Measurements from ENCODE around the gene C2orf92. TPM values are rescaled to one million over a fixed set of nuclear protein-coding genes. Genes with fewer than 3 reads are reported as not detected.
A peak's percentile ranks its signal among the peaks of the same experiment; 100 is the strongest.
"Not testable (repeated sequence)": the region's sequence is repeated elsewhere in the genome, so short reads cannot be mapped to it uniquely, and the experiment has no call there.

The C2orf92 gene
- total RNA-seq (2014; rRNA removed; shearing (Covaris generic)): 3.6 and 5.9 TPM in 2 replicates
- 10.3 and 11.2 TPM in 2 replicates for total RNA-seq (2022)
- percentile 35 among the genes with signal in this experiment for Bru-seq, nascent RNA
- percentile 40 among the genes with signal in this experiment for BruChase-seq, experiment 1, labeled RNA remaining after a 6-hour chase
- BruChase-seq, experiment 2, labeled RNA remaining after a 2-hour chase: percentile 40 among the genes with signal in this experiment
- long read RNA-seq, partial matches to known transcripts: 0 of 1 reads
- long read RNA-seq, other reads (novel, unspliced or antisense): 1 of 1 reads

GRCh38 chr2:97669448-97669847 is at the start of gene C2orf92:
Gene C2orf92, plus strand, starts transcription at chr2:97669713. Its CDS starts 76 bp downstream, at chr2:97669789.
- POLR2A ChIA-PET: interaction anchor here (0.6 kb wide), 1 partner anchor 1196 kb away, joined by 4 read pairs; no protein-coding TSS in a partner anchor

GRCh38 chr2:97620492-97620891 is 49.0 kb upstream of the C2orf92 start:
- H3K4me2 ChIP-seq (ENCODE audit: low read length); H3K4me1 ChIP-seq (ENCODE audit: insufficient read depth, low read length, poor library complexity, severe bottlenecking); H3K9me3 ChIP-seq (ENCODE audit: low read length); H2AFZ ChIP-seq (ENCODE audit: low read length); CTCF ChIA-PET (ENCODE audit: unreplicated experiment); H3K4me3 ChIP-seq (ENCODE audit: low read depth, low read length, poor library complexity, severe bottlenecking); H3K79me2 ChIP-seq (ENCODE audit: insufficient read depth, low read depth, low read length); H3K36me3 ChIP-seq (ENCODE audit: insufficient read depth, low read length); POLR2A ChIA-PET; H3K9me2 ChIP-seq (ENCODE audit: insufficient read depth, low read length); DNase-seq (ENCODE audit: low spot score); H3K27ac ChIP-seq (ENCODE audit: low read depth, low read length, poor library complexity, severe bottlenecking); intact Hi-C loops (cut with micrococcal nuclease; ENCODE audit: unreplicated experiment); BruUV-seq (replicated peaks); H4K20me1 ChIP-seq (ENCODE audit: insufficient read depth, low read length): not testable (repeated sequence)

More at GRCh38 chr2:97669448-97669847, at the start of gene C2orf92:
- Histone ChIP-seq H3K9me2 (ENCODE audit: insufficient read depth, low read length) (no peaks in the 10 kb centered on the region), H3K27ac (ENCODE audit: low read depth, low read length, poor library complexity, severe bottlenecking) (no peak within 1 kb of the TSS), H3K9me3 (ENCODE audit: low read length) (no peaks in the 10 kb centered on the region), H3K4me2 (ENCODE audit: low read length) (no peak within 1 kb of the TSS), H3K79me2 (ENCODE audit: insufficient read depth, low read depth, low read length) (no peaks in the 10 kb centered on the region), H3K4me3 (ENCODE audit: low read depth, low read length, poor library complexity, severe bottlenecking) (no peak within 1 kb of the TSS), H4K20me1 (ENCODE audit: insufficient read depth, low read length) (no peaks in the 10 kb centered on the region), H2AFZ (ENCODE audit: low read length) (peak within 1 kb of the TSS; percentile 67), H3K36me3 (ENCODE audit: insufficient read depth, low read length) (no peaks in the 10 kb centered on the region), H3K4me1 (ENCODE audit: insufficient read depth, low read length, poor library complexity, severe bottlenecking) (peaks cover 14% of the 10 kb centered on the region)
- intact Hi-C loops (cut with micrococcal nuclease; ENCODE audit: unreplicated experiment): loop anchor here (5.0 kb wide), 1 partner anchor 893 kb away; no protein-coding TSS in a partner anchor
- BruUV-seq (replicated peaks): no TSS peak
- TF ChIP-seq CTCF (conservative IDR thresholded peaks at IDR 0.05; ENCODE audit: low read length) (no peak), EZH2phosphoT487 (IDR thresholded peaks at IDR 0.05; ENCODE audit: borderline replicate concordance, low read depth, low read length) (no peak)
- CTCF ChIA-PET (ENCODE audit: unreplicated experiment): no interaction called here
- DNase-seq (ENCODE audit: low spot score): peak; percentile 39

- H2AFZ ChIP-seq (ENCODE audit: low read length); H3K9me2 ChIP-seq (ENCODE audit: insufficient read depth, low read length); CTCF ChIA-PET (ENCODE audit: unreplicated experiment); H3K4me3 ChIP-seq (ENCODE audit: low read depth, low read length, poor library complexity, severe bottlenecking); H3K36me3 ChIP-seq (ENCODE audit: insufficient read depth, low read length); POLR2A ChIA-PET; H3K9me3 ChIP-seq (ENCODE audit: low read length); H3K27ac ChIP-seq (ENCODE audit: low read depth, low read length, poor library complexity, severe bottlenecking); BruUV-seq (replicated peaks); H3K4me1 ChIP-seq (ENCODE audit: insufficient read depth, low read length, poor library complexity, severe bottlenecking); DNase-seq (ENCODE audit: low spot score); H3K79me2 ChIP-seq (ENCODE audit: insufficient read depth, low read depth, low read length); intact Hi-C loops (cut with micrococcal nuclease; ENCODE audit: unreplicated experiment); H4K20me1 ChIP-seq (ENCODE audit: insufficient read depth, low read length); H3K4me2 ChIP-seq (ENCODE audit: low read length): not testable (repeated sequence)
These were observed 46.5 kb upstream of the C2orf92 start for GRCh38 chr2:97622976-97623375.

- H3K9me3 ChIP-seq (ENCODE audit: low read length); H2AFZ ChIP-seq (ENCODE audit: low read length); intact Hi-C loops (cut with micrococcal nuclease; ENCODE audit: unreplicated experiment); H3K27ac ChIP-seq (ENCODE audit: low read depth, low read length, poor library complexity, severe bottlenecking); H4K20me1 ChIP-seq (ENCODE audit: insufficient read depth, low read length); H3K4me1 ChIP-seq (ENCODE audit: insufficient read depth, low read length, poor library complexity, severe bottlenecking); H3K79me2 ChIP-seq (ENCODE audit: insufficient read depth, low read depth, low read length); BruUV-seq (replicated peaks); H3K4me3 ChIP-seq (ENCODE audit: low read depth, low read length, poor library complexity, severe bottlenecking); H3K9me2 ChIP-seq (ENCODE audit: insufficient read depth, low read length); POLR2A ChIA-PET; CTCF ChIA-PET (ENCODE audit: unreplicated experiment); H3K4me2 ChIP-seq (ENCODE audit: low read length); DNase-seq (ENCODE audit: low spot score); H3K36me3 ChIP-seq (ENCODE audit: insufficient read depth, low read length): not testable (repeated sequence)
These were observed 44.0 kb upstream of the C2orf92 start for GRCh38 chr2:97625354-97626048.

- H4K20me1 ChIP-seq (ENCODE audit: insufficient read depth, low read length); H3K4me1 ChIP-seq (ENCODE audit: insufficient read depth, low read length, poor library complexity, severe bottlenecking); H3K79me2 ChIP-seq (ENCODE audit: insufficient read depth, low read depth, low read length); H3K36me3 ChIP-seq (ENCODE audit: insufficient read depth, low read length); H3K4me3 ChIP-seq (ENCODE audit: low read depth, low read length, poor library complexity, severe bottlenecking); DNase-seq (ENCODE audit: low spot score); POLR2A ChIA-PET; CTCF ChIA-PET (ENCODE audit: unreplicated experiment); intact Hi-C loops (cut with micrococcal nuclease; ENCODE audit: unreplicated experiment); BruUV-seq (replicated peaks); H3K9me3 ChIP-seq (ENCODE audit: low read length); H2AFZ ChIP-seq (ENCODE audit: low read length); H3K4me2 ChIP-seq (ENCODE audit: low read length); H3K27ac ChIP-seq (ENCODE audit: low read depth, low read length, poor library complexity, severe bottlenecking); H3K9me2 ChIP-seq (ENCODE audit: insufficient read depth, low read length): not testable (repeated sequence)
These were observed 43.5 kb upstream of the C2orf92 start for GRCh38 chr2:97626049-97626430.
